Urinary bladder (tissue), 4 donors: ENCODE results near the gene POLR3GL. TPM values are rescaled to one million over a fixed set of nuclear protein-coding genes. Genes with fewer than 3 reads are reported as not detected.
A peak's percentile ranks its signal among the peaks of the same experiment; 100 is the strongest.

ENCODE experiments used
- DNase-seq: peaks from one replicate; pipeline ENCODE4 v3.0.0-alpha.2; 2015; ENCODE audit errors: extremely low spot score
- H3K27ac ChIP-seq: one replicate; pipeline ENCODE4 v1.5.1; 2013; ENCODE audit warnings: low read depth, mild to moderate bottlenecking, moderate library complexity
- H3K36me3 ChIP-seq: one replicate; pipeline ENCODE4 v1.6.1; 2013; ENCODE audit warnings: mild to moderate bottlenecking, moderate library complexity; ENCODE audit not compliant: insufficient read depth
- H3K4me1 ChIP-seq: one replicate; pipeline ENCODE4 v1.6.1; 2013; ENCODE audit warnings: mild to moderate bottlenecking, moderate library complexity; ENCODE audit not compliant: insufficient read depth
- H3K4me3 ChIP-seq: one replicate; pipeline ENCODE4 v1.5.1; 2013; ENCODE audit warnings: low read depth, low read length
- WGBS: extraction: QIAGEN DNeasy Blood & Tissue Kit; methylation state at CpG from one replicate; pipeline ENCODE4 v1.1.7; 2013; 5-methylcytosine and 5-hydroxymethylcytosine counted together
- polyA plus RNA-seq: library from polyadenylated mRNA; stranded (reverse); fragments of 200-250 nt; gene quantifications from one replicate; pipeline ENCODE4 v1.2.3, GENCODE V29; 2013
- total RNA-seq: library from RNA; depleted of rRNA; stranded (reverse); fragments of >200 nt; gene quantifications from one replicate; pipeline ENCODE4 v1.2.3, GENCODE V29; 2014
- donor health status: healthy with polysubstance abuse.
- donor health status: healthy.

POLR3GL gene
- total and polyA plus RNA-seq, 2 donors: 16.5 to 46.6 TPM

DNA sequence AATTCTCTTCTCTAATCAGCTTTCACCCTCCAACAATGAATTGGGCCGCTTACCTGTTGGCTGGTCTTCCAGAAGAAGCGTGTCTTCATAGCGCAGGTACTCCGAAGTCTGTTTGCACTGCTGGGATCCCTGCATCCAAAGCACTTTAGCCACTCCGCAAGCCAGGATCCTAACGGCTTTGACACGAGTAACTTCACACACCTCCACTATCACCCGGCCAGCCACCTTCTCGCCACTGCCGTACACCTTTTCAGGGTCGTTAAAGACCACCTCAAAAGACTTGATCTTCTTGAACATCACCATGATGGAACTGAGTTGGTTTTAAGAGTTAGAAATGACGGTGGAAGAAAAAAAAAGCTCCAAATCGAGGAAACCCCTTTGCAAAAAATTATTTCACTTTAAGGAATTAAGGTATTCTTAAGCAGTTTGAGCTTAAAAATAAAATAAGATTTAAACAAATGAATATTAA, 31.5 kb downstream of the POLR3GL start:
- Histone ChIP-seq H3K36me3 (peaks cover 14% of the 10 kb centered on the region), H3K27ac (peak overlapping the region; percentile 91), H3K4me1 (peaks cover 2% of the 10 kb centered on the region), H3K4me3 (peak overlapping the region; percentile 82)
- DNase-seq: no peak
- under 1% methylated on average over 13 of the region's 13 CpGs for WGBS

- under 1% methylated on average over 30 of the region's 30 CpGs for WGBS
- Histone ChIP-seq H3K4me3 (peak within 1 kb of the TSS; percentile 82), H3K27ac (peak within 1 kb of the TSS; percentile 91), H3K4me1 (peaks cover 3% of the 10 kb centered on the region), H3K36me3 (peaks cover 14% of the 10 kb centered on the region)
- peak; percentile 95 for DNase-seq
These were observed 32.0 kb downstream of the POLR3GL start, which contains the start of gene TXNIP for GRCh38 chr1:145996433-145997015. Gene TXNIP, minus strand, starts transcription at chr1:145996579. Its CDS starts 313 bp downstream, at chr1:145996266.

GRCh38 chr1:145997016-145997717, 32.7 kb downstream of the POLR3GL start:
- Histone ChIP-seq H3K4me3 (peak overlapping the region; percentile 63), H3K36me3 (peaks cover 14% of the 10 kb centered on the region), H3K27ac (peak overlapping the region; percentile 90), H3K4me1 (peaks cover 5% of the 10 kb centered on the region)
- DNase-seq: no peak
- 11% methylated on average over 12 of the region's 12 CpGs for WGBS

GRCh38 chr1:145997718-145998023, 33.2 kb downstream of the POLR3GL start:
- H3K27ac ChIP-seq: peak overlapping the region; percentile 90
- peaks cover 14% of the 10 kb centered on the region for H3K36me3 ChIP-seq
- no peak for DNase-seq
- H3K4me1 ChIP-seq: peaks cover 5% of the 10 kb centered on the region
- peak overlapping the region; percentile 63 for H3K4me3 ChIP-seq
- WGBS: 8% methylated on average over 3 of the region's 3 CpGs

DNA sequence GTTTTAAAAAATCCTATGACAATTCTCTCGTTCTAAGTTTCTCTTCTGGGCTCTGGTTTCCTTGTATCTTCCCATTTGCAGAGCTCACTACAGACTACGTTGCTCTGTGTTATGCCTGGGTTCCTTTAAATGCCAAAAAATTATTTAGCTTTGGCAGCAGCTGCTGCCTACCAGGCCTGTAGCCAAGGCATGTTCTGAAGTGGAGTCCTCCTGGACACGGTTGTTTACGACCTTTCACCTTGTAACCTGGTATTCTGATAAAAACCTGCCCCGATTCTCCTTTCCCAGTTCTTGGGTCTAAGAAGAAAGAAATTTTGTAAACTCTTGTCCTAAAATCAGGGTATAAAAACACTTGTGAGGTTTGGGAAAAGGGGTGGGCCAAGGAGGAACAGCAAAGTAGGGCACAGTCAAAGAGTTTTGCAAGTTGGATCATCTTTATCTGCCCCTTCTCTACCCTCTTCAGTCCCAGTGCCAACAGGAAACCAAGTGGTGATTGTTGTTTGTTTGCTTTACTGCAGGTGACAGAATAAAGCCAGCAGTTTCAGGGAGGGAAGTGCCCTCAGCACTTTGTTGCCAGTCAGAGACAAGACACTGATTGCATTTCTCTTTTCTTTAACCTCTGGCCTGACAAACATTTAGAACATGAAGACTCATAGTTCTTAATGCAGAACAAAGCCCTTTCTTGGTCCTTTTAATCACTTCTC, 35.0 kb downstream of the POLR3GL start:
- H3K36me3 ChIP-seq: peaks cover 6% of the 10 kb centered on the region
- peaks cover 5% of the 10 kb centered on the region for H3K4me1 ChIP-seq
- no peak for DNase-seq
- peak overlapping the region; percentile 3 for H3K4me3 ChIP-seq
- H3K27ac ChIP-seq: peak overlapping the region; percentile 76
- 14% methylated on average over 5 of the region's 5 CpGs for WGBS

- no peak for DNase-seq
- Histone ChIP-seq H3K4me1 (peaks cover 5% of the 10 kb centered on the region), H3K4me3 (no peak overlapping the region), H3K27ac (peak overlapping the region; percentile 16), H3K36me3 (no peaks in the 10 kb centered on the region)
- 92% methylated on average over 2 of the region's 2 CpGs for whole genome bisulfite sequencing
These were observed 37.2 kb downstream of the POLR3GL start for GRCh38 chr1:146001709-146002108.

DNA sequence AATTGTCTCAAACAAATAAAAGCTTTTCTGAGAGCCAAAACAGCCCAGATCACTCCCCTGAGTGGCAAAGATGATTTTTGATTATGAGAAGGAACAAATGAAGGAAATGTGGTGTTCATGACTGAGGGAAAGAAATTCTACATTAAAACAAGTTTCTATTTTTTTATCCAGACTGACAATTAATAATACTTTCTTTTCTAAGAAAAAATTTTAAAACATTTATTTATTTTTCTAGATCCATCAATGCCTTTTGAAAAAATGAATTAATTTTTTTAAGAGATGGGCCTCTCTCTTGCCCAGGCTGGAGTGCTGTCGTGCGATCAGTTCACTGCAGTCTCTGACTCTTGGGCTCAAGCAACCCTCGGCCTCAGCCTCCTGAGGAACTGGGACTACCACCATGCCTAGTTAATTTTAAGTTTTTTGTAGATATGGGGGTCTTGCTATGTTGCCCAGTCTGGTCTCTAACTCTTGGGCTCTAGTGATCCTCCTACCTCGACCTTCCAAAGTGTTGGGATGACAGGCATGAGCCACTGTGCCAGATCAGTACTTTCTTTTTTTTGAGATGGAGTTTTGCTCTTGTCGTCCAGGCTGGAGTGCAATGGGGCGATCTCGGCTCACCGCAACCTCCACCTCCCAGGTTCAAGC, 43.1 kb downstream of the POLR3GL start:
- Histone ChIP-seq H3K36me3 (no peaks in the 10 kb centered on the region), H3K4me1 (no peaks in the 10 kb centered on the region), H3K27ac (no peak overlapping the region), H3K4me3 (no peak overlapping the region)
- 88% methylated on average over 8 of the region's 8 CpGs for WGBS
- DNase-seq: no peak

- no peak for DNase-seq
- H3K4me3 ChIP-seq: no peak overlapping the region
- H3K27ac ChIP-seq: no peak overlapping the region
- H3K4me1 ChIP-seq: no peaks in the 10 kb centered on the region
- WGBS: 88% methylated on average over 8 of the region's 8 CpGs
- no peaks in the 10 kb centered on the region for H3K36me3 ChIP-seq
These were observed 45.7 kb downstream of the POLR3GL start for GRCh38 chr1:146010126-146010738.

DNA sequence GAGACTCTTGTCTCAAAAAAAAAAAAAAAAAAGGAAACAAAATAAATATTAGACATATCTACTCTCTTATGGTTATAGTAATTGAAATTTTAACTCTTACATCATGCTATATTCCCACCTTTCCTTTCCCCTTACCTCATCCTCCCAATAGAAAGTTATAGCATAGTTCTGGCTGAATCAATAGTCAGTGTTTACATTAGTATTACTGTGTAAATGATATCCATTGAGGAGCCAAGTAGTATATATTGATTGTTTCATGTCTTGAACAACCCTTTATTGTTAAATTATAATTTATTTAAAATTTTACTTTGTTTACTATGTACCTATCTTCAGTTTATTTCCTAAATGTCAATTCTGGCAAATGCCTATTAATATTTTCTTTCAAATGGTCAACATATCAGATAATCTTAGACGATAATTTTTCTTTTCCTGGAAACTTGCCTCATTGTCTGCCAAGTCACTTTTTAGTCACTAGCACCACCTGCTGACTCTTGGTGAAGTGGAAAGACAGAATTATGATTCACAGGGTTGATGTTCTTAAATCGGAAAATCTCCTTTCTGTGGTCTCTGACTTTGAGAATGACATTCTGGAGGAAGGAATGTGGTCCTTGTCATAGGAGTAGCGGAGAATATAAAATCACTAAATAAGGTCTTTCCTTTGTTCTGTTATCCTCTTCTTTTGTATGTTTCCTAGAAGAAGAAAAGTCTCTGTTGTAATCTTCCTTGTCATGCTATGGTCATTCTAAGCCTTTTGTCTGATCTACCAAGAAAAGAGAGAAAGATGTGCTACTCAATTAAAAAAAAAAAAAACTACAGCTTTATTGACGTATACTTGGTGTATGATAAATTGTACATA, 48.4 kb downstream of the POLR3GL start:
- H3K36me3 ChIP-seq: no peaks in the 10 kb centered on the region
- H3K4me3 ChIP-seq: no peak overlapping the region
- no peaks in the 10 kb centered on the region for H3K4me1 ChIP-seq
- WGBS: 3% methylated on average over 4 of the region's 4 CpGs
- H3K27ac ChIP-seq: no peak overlapping the region
- no peak for DNase-seq

DNA sequence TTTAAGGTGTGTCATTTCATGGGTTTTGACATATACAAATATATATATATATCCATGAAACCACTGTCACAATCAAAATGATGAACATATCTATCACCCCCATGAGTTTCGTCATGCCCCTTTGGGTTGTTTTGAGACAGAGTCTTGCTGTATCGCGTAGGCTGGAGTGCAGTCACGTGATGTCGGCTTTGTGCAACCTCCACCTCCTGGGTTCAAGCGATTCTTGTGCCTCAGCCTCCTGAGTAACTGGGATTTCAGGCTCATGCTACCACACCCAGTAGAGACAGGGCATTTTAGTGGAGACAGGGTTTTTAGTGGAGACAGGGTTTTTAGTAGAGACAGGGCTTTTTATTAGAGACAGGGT, 49.1 kb downstream of the POLR3GL start:
- 86% methylated on average over 6 of the region's 6 CpGs for WGBS
- Histone ChIP-seq H3K4me1 (no peaks in the 10 kb centered on the region), H3K36me3 (no peaks in the 10 kb centered on the region), H3K4me3 (no peak overlapping the region), H3K27ac (no peak overlapping the region)
- DNase-seq: no peak

GRCh38 chr1:146016891-146017290, 52.4 kb downstream of the POLR3GL start:
- H3K27ac ChIP-seq: no peak overlapping the region
- WGBS: 45% methylated on average over 1 of the region's 1 CpG
- no peak overlapping the region for H3K4me3 ChIP-seq
- H3K36me3 ChIP-seq: no peaks in the 10 kb centered on the region
- peaks cover 2% of the 10 kb centered on the region for H3K4me1 ChIP-seq
- no peak for DNase-seq

GRCh38 chr1:146019231-146020057, 55.0 kb downstream of the POLR3GL start:
- Histone ChIP-seq H3K4me3 (no peak overlapping the region), H3K4me1 (peaks cover 2% of the 10 kb centered on the region), H3K36me3 (no peaks in the 10 kb centered on the region), H3K27ac (no peak overlapping the region)
- 16% methylated on average over 43 of the region's 43 CpGs for WGBS
- no peak for DNase-seq
